OCI-LY7 (cell line): ENCODE measurements around the gene FHIT. TPM values are rescaled to one million over a fixed set of nuclear protein-coding genes. Genes with fewer than 3 reads are reported as not detected.

ENCODE experiments used
- BruUV-seq: library from RNA; stranded (reverse); fragments of 400-500 nt; replicated peaks from 2 replicates; lab custom pipeline; 2021; lab: Mats Ljungman, UMichigan
- CTCF ChIA-PET: fragments of 300-600 bp; sonication (Branson Sonifier 250); formaldehyde crosslinking; loops from one replicate; lab custom pipeline; 2022; ENCODE audit warnings: antibody characterized with exemption; ENCODE audit not compliant: unreplicated experiment; lab: Charles Lee
- POLR2A ChIA-PET: fragments of 300-600 bp; sonication (Branson Sonifier 250); formaldehyde crosslinking; loops from one replicate; lab custom pipeline; 2022; ENCODE audit warnings: antibody characterized with exemption; lab: Charles Lee
- DNase-seq: peaks from one replicate; pipeline ENCODE4 v3.0.0-alpha.2; 2015; ENCODE audit warnings: low spot score
- H2AFZ ChIP-seq: fragments of 200-600 bp; sonication (generic), shearing (Covaris generic); 2 replicates; pipeline ENCODE4 v1.6.1; 2014; ENCODE audit warnings: mild to moderate bottlenecking, antibody characterized with exemption, low read length, moderate library complexity
- H3K27ac ChIP-seq: fragments of 200-600 bp; sonication (generic); 2 replicates; pipeline ENCODE4 v1.5.1; 2014; ENCODE audit warnings: mixed run types, low read depth, mild to moderate bottlenecking, moderate library complexity, low read length, inconsistent platforms; ENCODE audit not compliant: poor library complexity, severe bottlenecking
- H3K36me3 ChIP-seq: fragments of 200-600 bp; sonication (generic); 2 replicates; pipeline ENCODE4 v1.6.1; 2014; ENCODE audit warnings: mild to moderate bottlenecking, antibody characterized with exemption, low read length, moderate library complexity, mixed read lengths; ENCODE audit not compliant: insufficient read depth
- H3K4me1 ChIP-seq: fragments of 200-600 bp; sonication (generic); 2 replicates; pipeline ENCODE4 v1.5.1; 2014; ENCODE audit warnings: mild to moderate bottlenecking, low read length; ENCODE audit not compliant: insufficient read depth, poor library complexity, severe bottlenecking
- H3K4me2 ChIP-seq: fragments of 200-600 bp; sonication (generic); 2 replicates; pipeline ENCODE4 v1.6.1; 2014; ENCODE audit warnings: mild to moderate bottlenecking, low read length
- H3K4me3 ChIP-seq: fragments of 200-600 bp; sonication (generic); 2 replicates; pipeline ENCODE4 v1.5.1; 2014; ENCODE audit warnings: mild to moderate bottlenecking, low read depth, low read length; ENCODE audit not compliant: poor library complexity, severe bottlenecking
- H3K79me2 ChIP-seq: fragments of 200-600 bp; sonication (generic); 2 replicates; pipeline ENCODE4 v1.6.1; 2016; ENCODE audit warnings: low read depth, mild to moderate bottlenecking, low read length, moderate library complexity, mixed read lengths; ENCODE audit not compliant: insufficient read depth
- H3K9me2 ChIP-seq: fragments of 200-600 bp; sonication (generic); 2 replicates; pipeline ENCODE4 v1.6.1; 2016; ENCODE audit warnings: mild to moderate bottlenecking, low read length, mixed read lengths; ENCODE audit not compliant: insufficient read depth
- H3K9me3 ChIP-seq: fragments of 200-600 bp; sonication (generic); 2 replicates; pipeline ENCODE4 v1.6.1; 2014; ENCODE audit warnings: mild to moderate bottlenecking, mixed run types, low read length, mixed read lengths
- H4K20me1 ChIP-seq: fragments of 200-600 bp; sonication (generic); 2 replicates; pipeline ENCODE4 v1.6.1; 2014; ENCODE audit warnings: mild to moderate bottlenecking, antibody characterized with exemption, low read length, moderate library complexity, mixed read lengths; ENCODE audit not compliant: insufficient read depth
- CTCF ChIP-seq: fragments of 200-600 bp; sonication (generic); conservative IDR thresholded peaks from 2 replicates; pipeline ENCODE4 v1.5.1; 2014; ENCODE audit warnings: mild to moderate bottlenecking, antibody characterized with exemption, low read length, moderate library complexity, mixed read lengths
- EZH2phosphoT487 ChIP-seq: fragments of 200-600 bp; sonication (generic); IDR thresholded peaks from 2 replicates; pipeline ENCODE4 v1.6.1; 2018; ENCODE audit warnings: low read depth, borderline replicate concordance, mild to moderate bottlenecking, mixed run types, antibody characterized with exemption, low read length, moderate library complexity, mixed read lengths
- intact Hi-C: fragments of 100-400 bp; cut with micrococcal nuclease; formaldehyde crosslinking; loops from one replicate; pipeline ENCODE4 v1.10.0; 2022; ENCODE audit not compliant: unreplicated experiment
- total RNA-seq, 2 experiments: library from RNA; depleted of rRNA in 1 of 2; stranded (reverse); fragments of >200 nt in 1 of 2; shearing (Covaris generic) in 1 of 2; gene quantifications; 2 replicates each; pipeline ENCODE4 v1.2.3, GENCODE V29; 2014 to 2022

Gene FHIT
- total RNA-seq, 2 experiments from 2014 or later = 5.0 to 10.9 TPM

GRCh38 chr3:60955034-60955433 is 296.2 kb downstream of the FHIT start:
- Histone ChIP-seq H3K27ac (no peak overlapping the region), H3K4me1 (no peaks in the 10 kb centered on the region), H3K4me2 (no peak overlapping the region), H3K36me3 (no peaks in the 10 kb centered on the region), H2AFZ (no peak overlapping the region), H3K79me2 (no peaks in the 10 kb centered on the region), H3K9me2 (no peaks in the 10 kb centered on the region), H3K4me3 (no peak overlapping the region), H4K20me1 (no peaks in the 10 kb centered on the region), H3K9me3 (no peaks in the 10 kb centered on the region)
- BruUV-seq = no TSS peak
- intact Hi-C loops = no loop called here
- no peak for DNase-seq
- ChIA-PET POLR2A (no interaction called here), CTCF (no interaction called here)
- TF ChIP-seq CTCF (no peak), EZH2phosphoT487 (no peak)

- BruUV-seq = no TSS peak
- no peaks in the 10 kb centered on the region for H4K20me1 ChIP-seq
- DNase-seq = no peak
- H3K27ac ChIP-seq = no peak overlapping the region
- no peaks in the 10 kb centered on the region for H3K9me3 ChIP-seq
- H3K36me3 ChIP-seq = no peaks in the 10 kb centered on the region
- ChIA-PET CTCF (no interaction called here), POLR2A (no interaction called here)
- no peak for TF ChIP-seq EZH2phosphoT487
- TF ChIP-seq CTCF = no peak
- intact Hi-C loops = no loop called here
- H3K79me2 ChIP-seq = no peaks in the 10 kb centered on the region
- H3K9me2 ChIP-seq = no peaks in the 10 kb centered on the region
- H3K4me1 ChIP-seq = no peaks in the 10 kb centered on the region
- H3K4me2 ChIP-seq = no peak overlapping the region
- H2AFZ ChIP-seq = no peak overlapping the region
- H3K4me3 ChIP-seq = no peak overlapping the region
Observed at GRCh38 chr3:60954048-60954447, 297.2 kb downstream of the FHIT start.

GRCh38 chr3:60953351-60953750 is 297.9 kb downstream of the FHIT start:
- intact Hi-C loops = no loop called here
- no peak overlapping the region for H2AFZ ChIP-seq
- no peaks in the 10 kb centered on the region for H3K79me2 ChIP-seq
- no peak overlapping the region for H3K4me3 ChIP-seq
- CTCF ChIA-PET = no interaction called here
- no peak overlapping the region for H3K27ac ChIP-seq
- no peaks in the 10 kb centered on the region for H3K4me1 ChIP-seq
- H3K9me2 ChIP-seq = no peaks in the 10 kb centered on the region
- POLR2A ChIA-PET = no interaction called here
- TF ChIP-seq CTCF = no peak
- no peak for TF ChIP-seq EZH2phosphoT487
- no peak for DNase-seq
- no peaks in the 10 kb centered on the region for H3K36me3 ChIP-seq
- H4K20me1 ChIP-seq = no peaks in the 10 kb centered on the region
- H3K4me2 ChIP-seq = no peak overlapping the region
- no peaks in the 10 kb centered on the region for H3K9me3 ChIP-seq
- BruUV-seq = no TSS peak
